Activated CD4-positive, alpha-beta T cell treated with anti-CD3 and anti-CD28 coated beads for 1 hour (primary cell): ENCODE data around the gene EML1.

ENCODE experiments used
- DNase-seq: peaks from one replicate; pipeline ENCODE4 v3.0.0-alpha.2; 2020

EML1 gene

GRCh38 chr14:99875421-99875820, 82.2 kb downstream of the EML1 start:
- no peak for DNase-seq

DNA sequence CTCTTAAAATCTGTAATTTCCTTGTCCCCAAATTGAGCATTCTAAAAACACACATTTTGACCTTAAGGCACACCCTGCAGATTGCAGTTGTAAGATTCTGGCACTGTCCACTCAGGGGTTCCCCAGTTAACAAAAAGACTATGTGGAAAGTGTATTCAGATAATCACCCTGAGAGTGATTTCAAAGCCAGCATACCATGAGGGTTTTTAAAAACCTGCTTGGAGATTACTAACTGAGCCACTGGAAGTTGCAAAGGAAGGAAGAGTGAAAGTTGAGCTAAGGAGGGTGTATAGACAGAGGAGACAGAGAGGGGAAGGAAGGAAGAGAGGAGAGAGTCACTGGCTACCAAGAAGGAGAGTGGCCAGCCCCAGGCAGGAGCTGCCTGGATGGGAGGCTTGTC, 82.6 kb downstream of the EML1 start:
- no peak for DNase-seq

GRCh38 chr14:99876406-99876805, 83.2 kb downstream of the EML1 start:
- DNase-seq, result no peak

- no peak for DNase-seq
Measured at GRCh38 chr14:99878563-99878962, 85.3 kb downstream of the EML1 start.

DNA sequence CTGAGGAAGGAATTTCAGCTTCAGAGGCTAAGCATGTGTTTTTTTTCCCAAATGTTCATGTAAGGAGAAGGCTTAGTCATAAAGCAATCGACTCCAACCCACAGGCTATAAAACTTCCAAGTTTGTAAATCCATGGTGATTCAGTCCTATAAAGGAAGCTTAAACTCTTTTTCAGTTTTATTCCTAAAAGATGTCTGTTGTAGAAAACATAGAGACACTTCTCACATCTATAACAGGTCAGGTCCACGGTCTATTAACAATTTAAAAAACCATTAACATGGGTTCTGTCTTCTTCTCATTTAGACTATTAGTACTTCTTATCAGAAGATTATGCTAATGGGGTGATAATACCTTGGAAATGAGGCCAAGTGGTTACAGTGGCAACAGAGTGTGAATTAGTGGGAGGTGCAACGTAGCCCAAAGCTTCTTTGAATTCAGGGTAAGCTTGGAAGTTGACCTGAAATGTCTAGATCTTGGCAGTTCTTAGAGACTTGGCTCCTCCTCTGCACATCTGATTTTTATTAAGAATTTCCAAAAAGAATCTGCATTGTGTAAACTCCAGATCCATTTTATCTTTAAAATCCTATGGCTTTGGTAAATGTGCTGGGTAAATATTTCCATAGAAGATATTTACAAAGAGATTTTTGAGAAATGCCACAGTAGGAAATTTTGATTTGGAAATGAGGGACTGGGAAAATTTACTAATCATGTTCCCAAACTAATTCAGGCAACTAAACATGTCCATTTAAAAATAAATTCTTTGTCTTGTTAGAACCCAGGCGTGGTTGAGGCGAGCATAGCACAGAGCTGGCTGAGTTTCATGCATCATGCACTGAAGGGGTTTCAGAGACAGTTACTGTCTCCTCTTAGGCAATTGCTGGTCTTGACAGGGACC, 86.4 kb downstream of the EML1 start:
- DNase-seq, result no peak

GRCh38 chr14:99880651-99881420, 87.6 kb downstream of the EML1 start:
- no peak for DNase-seq

DNA sequence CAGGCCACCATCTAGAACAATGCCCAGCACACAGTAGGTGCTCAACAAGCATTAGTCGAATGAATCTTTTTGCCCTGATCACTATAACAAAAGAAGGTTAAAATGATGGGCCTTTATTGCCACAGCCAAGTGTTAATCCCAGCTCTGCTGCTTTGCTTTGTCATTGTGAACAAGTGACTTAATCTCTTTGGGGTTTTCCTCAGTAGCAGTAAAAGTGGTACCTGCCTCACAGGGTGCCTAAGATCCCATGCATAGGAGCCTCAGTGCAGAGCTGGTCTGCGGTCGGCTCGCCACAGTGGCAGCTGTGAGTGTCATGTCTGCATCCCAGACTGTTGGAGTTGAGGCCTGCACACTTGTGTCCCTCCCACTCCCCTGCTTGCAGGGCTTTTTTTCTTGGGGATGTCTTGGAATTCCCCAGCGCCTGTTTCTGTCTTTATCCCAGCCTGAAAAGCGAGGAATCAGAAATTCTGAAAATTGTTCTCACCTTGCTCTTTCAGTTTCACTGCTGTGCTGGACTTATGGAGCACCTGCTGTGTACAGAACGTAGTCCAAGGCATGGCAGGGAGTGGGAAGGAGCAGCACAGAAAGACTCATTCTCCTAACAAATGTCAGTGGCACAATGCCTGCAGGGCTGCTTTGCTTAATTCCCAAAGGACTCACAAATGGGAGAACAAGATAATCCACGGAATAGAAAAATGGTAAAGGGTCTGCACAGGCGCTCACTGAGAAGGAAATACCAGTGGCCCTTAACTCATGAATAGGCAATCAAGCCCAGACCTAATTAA, 90.8 kb downstream of the EML1 start:
- no peak for DNase-seq

- DNase-seq, result no peak
Measured at GRCh38 chr14:99884834-99885648, 91.8 kb downstream of the EML1 start.

GRCh38 chr14:99885649-99885958, 92.4 kb downstream of the EML1 start:
- DNase-seq, result no peak

DNA sequence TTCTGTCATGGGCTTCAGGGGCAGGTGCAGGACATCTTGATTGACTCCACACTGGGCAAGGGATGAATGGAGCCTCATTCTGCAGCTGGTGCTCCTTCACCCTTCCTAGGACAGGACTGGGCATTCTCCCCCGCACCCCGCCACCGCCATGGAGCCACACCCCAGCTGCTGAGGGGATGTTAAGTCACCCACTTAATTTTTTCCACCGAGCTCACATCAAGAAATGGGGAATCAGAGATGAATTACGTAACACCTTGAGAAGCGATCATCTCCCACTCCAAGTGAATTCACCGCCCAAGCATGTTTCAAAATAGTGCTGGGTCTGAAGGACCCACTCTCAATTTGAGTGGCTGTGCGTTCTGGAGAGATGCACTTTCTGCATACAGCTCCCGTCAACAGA, 94.2 kb downstream of the EML1 start:
- no peak for DNase-seq

DNA sequence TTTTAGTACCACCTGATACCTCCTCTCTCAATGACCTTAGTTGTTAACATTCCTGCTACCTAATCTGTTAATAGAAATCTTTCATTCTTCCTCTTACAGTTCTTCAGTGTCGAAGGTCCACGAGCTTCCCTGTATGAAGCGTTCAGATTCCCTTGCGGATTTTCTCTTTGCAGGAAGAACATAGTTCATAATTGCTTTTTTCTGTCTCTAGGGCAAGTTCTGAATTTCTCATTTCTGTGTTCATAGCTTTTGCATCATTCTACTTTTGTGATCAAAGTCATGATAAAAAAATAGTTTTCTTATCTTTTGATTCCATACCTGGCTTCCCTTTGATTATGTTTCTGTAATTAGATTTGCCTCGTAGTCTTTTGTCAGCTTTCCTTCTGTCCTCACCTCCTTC, 94.9 kb downstream of the EML1 start:
- no peak for DNase-seq

DNA sequence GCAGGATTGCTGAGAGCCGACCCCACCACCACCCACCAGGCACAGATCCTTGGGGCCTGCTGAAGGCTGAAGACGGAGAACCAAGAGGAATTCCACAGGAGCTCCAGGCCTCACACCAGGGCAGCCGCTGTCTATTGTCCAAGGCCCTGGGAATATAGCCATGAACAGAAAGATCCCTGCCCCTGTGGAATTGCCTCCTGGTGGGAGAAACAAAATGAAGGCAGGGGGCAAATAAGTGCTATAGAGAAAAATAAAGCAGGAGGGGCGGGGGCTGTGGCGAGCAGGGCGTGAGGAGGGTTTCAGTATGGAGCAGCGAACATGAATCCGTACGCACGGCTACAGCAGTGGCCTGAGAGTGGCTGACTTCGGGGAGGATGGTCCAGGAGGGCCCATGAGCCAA, 96.1 kb downstream of the EML1 start:
- no peak for DNase-seq

GRCh38 chr14:99891266-99891665, 98.1 kb downstream of the EML1 start:
- DNase-seq, result no peak

- DNase-seq, result no peak
Measured at GRCh38 chr14:99891900-99892299, 98.7 kb downstream of the EML1 start.

DNA sequence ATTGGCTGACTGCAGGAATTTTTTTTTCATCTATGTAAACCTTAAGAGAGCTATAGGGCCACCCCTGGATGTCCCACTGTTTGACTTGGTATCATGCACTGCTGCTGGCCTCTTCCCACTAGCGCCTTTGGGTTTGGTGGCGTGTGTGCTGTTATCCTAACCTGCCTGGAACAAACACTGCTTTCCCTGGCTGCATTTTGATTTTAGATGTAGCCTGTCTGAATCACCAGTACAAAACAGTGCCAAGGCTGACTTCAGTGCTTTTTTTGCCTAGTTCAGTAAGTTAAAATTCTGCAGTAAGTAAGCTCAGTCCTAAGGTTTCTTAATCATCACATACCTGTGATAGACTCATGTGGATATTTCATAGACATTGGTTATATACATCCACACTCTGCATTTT, 99.2 kb downstream of the EML1 start:
- no peak for DNase-seq

DNA sequence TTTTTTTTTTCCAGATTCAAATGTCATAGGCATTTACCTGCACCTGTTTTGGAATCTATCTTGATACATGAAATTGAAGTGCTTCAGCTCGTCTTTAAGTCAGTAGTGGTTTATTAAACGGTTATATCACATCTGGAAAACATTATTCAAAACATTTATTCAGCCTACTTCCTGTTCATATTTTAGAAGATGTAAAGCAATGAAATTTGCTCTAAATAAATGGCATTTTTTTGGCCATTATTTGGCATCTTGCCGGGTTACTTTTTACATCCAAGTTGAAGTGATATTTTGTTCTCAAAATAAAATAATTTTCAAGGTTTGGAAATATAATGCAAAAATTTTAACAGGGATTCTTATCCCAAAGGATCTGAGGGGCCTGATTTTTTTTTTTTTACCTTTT, 103.1 kb downstream of the EML1 start:
- DNase-seq, result no peak

GRCh38 chr14:99899578-99900178, 106.5 kb downstream of the EML1 start:
- no peak for DNase-seq

DNA sequence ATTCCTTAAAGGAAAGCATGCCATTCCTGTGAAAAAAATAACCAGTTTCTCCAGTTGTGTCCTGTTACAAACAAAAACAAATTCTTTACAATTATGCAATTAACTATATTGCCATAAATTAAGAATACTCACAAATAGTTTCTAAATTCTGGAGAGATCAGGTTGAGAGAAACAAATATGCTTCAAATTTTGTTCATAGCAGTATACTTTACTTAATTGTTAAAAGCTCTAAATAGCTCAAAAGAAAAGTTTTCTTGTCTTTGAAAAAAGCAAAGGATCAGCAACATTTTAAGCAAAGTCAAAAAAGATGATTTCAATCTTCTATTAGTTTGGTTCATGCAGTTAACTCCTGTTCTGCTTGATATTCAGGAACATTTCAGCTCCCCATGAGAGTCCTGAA, 109.7 kb downstream of the EML1 start:
- DNase-seq, result no peak

- DNase-seq, result no peak
Measured at GRCh38 chr14:99904506-99904905, 111.3 kb downstream of the EML1 start.

DNA sequence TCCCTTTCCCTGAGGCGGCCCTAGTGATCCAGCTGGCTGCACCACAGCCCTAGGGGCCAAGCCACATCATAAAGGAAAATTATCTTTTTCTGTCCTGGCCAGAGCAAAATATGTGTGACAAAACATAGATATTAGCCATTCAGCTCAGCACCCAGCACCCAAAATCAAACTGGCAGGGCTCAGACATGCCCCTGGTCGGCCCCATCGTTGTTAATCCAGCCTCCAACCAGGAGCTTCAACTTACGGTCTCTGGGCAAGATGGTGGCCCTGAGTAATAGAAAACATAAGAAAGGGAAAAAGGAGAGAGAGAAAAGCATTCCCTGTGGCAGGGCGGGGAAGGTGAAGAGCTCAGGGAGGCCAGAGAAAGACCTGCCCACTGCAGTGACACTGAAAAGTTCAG, 111.9 kb downstream of the EML1 start:
- DNase-seq, result no peak

- no peak for DNase-seq
Measured at GRCh38 chr14:99907761-99908652, 114.8 kb downstream of the EML1 start.
